ENCODE measurements around the gene PEX26. TPM values are rescaled to one million over a fixed set of nuclear protein-coding genes. Genes with fewer than 3 reads are reported as not detected.
"Not testable (repeated sequence)": the region's sequence is repeated elsewhere in the genome, so short reads cannot be mapped to it uniquely, and the experiment has no call there.

PEX26 gene
- total RNA-seq, 5 donors from 2014 or later (not counting 1 experiment from before 2014, with no cell fraction given) = 30.2 to 42.7 (median 39.8) TPM

- ATAC-seq (replicated peaks in 1 of 4); H3K4me3 Mint-ChIP-seq; POLR2A ChIA-PET; H3K27me3 Mint-ChIP-seq; H3K4me1 ChIP-seq (ENCODE audit: control insufficient read depth in 1 of 2, extremely low read depth in 1 of 2, insufficient read depth in 2 of 2, low read length in 2 of 2); H3K27ac ChIP-seq (ENCODE audit: low read length); H3K36me3 ChIP-seq (ENCODE audit: control insufficient read depth in 2 of 2, extremely low read depth in 1 of 2, insufficient read depth in 1 of 2, low read length in 1 of 2); H3K9me3 ChIP-seq; H3K4me3 ChIP-seq (ENCODE audit: control insufficient read depth in 1 of 2, extremely low read depth in 1 of 2, low read length in 1 of 2); H3K27me3 ChIP-seq (replicated peaks in 1 of 2; ENCODE audit: control insufficient read depth in 2 of 2, extremely low read depth in 1 of 2, insufficient read depth in 2 of 2, low read length in 1 of 2); H3K27ac Mint-ChIP-seq; H3K9me3 Mint-ChIP-seq; CTCF ChIA-PET; DNase-seq: not testable (repeated sequence)
- Mint-ChIP-seq H3K36me3 (peaks cover 12% of the 10 kb centered on the region), H3K4me1 (peaks cover 5 to 14% (median 11%) of the 10 kb centered on the region in 3 donors)
- 96% methylated on average over 11 of the region's 19 CpGs for WGBS (ENCODE audit: insufficient coverage)
Observed at GRCh38 chr22:18123476-18124025, 45.8 kb downstream of the PEX26 start.

GRCh38 chr22:18126606-18127005 is 48.8 kb downstream of the PEX26 start:
- peaks cover 24% of the 10 kb centered on the region for H3K36me3 Mint-ChIP-seq
- no peaks in the 10 kb centered on the region for H3K9me3 Mint-ChIP-seq
- ChIA-PET POLR2A (no interaction called here), CTCF (no interaction called here)
- no peak for ATAC-seq (replicated peaks in 1 of 4)
- no peaks in the 10 kb centered on the region for H3K4me1 Mint-ChIP-seq
- Histone ChIP-seq H3K4me3 (ENCODE audit: control insufficient read depth in 1 of 2, extremely low read depth in 1 of 2, low read length in 1 of 2) (no peak overlapping the region), H3K27ac (ENCODE audit: low read length) (no peak overlapping the region), H3K36me3 (ENCODE audit: control insufficient read depth in 2 of 2, extremely low read depth in 1 of 2, insufficient read depth in 1 of 2, low read length in 1 of 2) (peaks cover 0 to 5% of the 10 kb centered on the region in 2 donors), H3K27me3 (replicated peaks in 1 of 2; ENCODE audit: control insufficient read depth in 2 of 2, extremely low read depth in 1 of 2, insufficient read depth in 2 of 2, low read length in 1 of 2) (no peaks in the 10 kb centered on the region), H3K9me3 (no peaks in the 10 kb centered on the region), H3K4me1 (ENCODE audit: control insufficient read depth in 1 of 2, extremely low read depth in 1 of 2, insufficient read depth in 2 of 2, low read length in 2 of 2) (no peaks in the 10 kb centered on the region)
- 99% methylated on average over 18 of the region's 18 CpGs for WGBS (ENCODE audit: insufficient coverage)
- H3K27me3 Mint-ChIP-seq = no peaks in the 10 kb centered on the region
- no peak for DNase-seq
- H3K27ac Mint-ChIP-seq = no peak overlapping the region
- H3K4me3 Mint-ChIP-seq = no peak overlapping the region

- no peaks in the 10 kb centered on the region for H3K27me3 Mint-ChIP-seq
- Histone ChIP-seq H3K27ac (ENCODE audit: low read length) (no peak overlapping the region), H3K9me3 (no peaks in the 10 kb centered on the region), H3K4me1 (ENCODE audit: control insufficient read depth in 1 of 2, extremely low read depth in 1 of 2, insufficient read depth in 2 of 2, low read length in 2 of 2) (no peaks in the 10 kb centered on the region), H3K4me3 (ENCODE audit: control insufficient read depth in 1 of 2, extremely low read depth in 1 of 2, low read length in 1 of 2) (no peak overlapping the region), H3K36me3 (ENCODE audit: control insufficient read depth in 2 of 2, extremely low read depth in 1 of 2, insufficient read depth in 1 of 2, low read length in 1 of 2) (peaks cover 3 to 5% of the 10 kb centered on the region in 2 donors), H3K27me3 (replicated peaks in 1 of 2; ENCODE audit: control insufficient read depth in 2 of 2, extremely low read depth in 1 of 2, insufficient read depth in 2 of 2, low read length in 1 of 2) (no peaks in the 10 kb centered on the region)
- H3K27ac Mint-ChIP-seq = no peak overlapping the region
- H3K4me1 Mint-ChIP-seq = no peaks in the 10 kb centered on the region
- peaks cover 32% of the 10 kb centered on the region for H3K36me3 Mint-ChIP-seq
- H3K9me3 Mint-ChIP-seq = no peaks in the 10 kb centered on the region
- CTCF ChIA-PET = no interaction called here
- no peak overlapping the region for H3K4me3 Mint-ChIP-seq
- WGBS (ENCODE audit: insufficient coverage) = 81% methylated on average over 4 of the region's 8 CpGs
- no peak for ATAC-seq (replicated peaks in 1 of 4)
- DNase-seq = no peak
- POLR2A ChIA-PET = no interaction called here
Observed at GRCh38 chr22:18130018-18130417, 52.2 kb downstream of the PEX26 start.

- no peaks in the 10 kb centered on the region for H3K9me3 Mint-ChIP-seq
- H3K4me1 Mint-ChIP-seq = no peaks in the 10 kb centered on the region
- 94% methylated on average over 19 of the region's 20 CpGs for WGBS (ENCODE audit: insufficient coverage)
- no peaks in the 10 kb centered on the region for H3K9me3 ChIP-seq
- H3K27me3 ChIP-seq (replicated peaks in 1 of 2; ENCODE audit: control insufficient read depth in 2 of 2, extremely low read depth in 1 of 2, insufficient read depth in 2 of 2, low read length in 1 of 2) = no peaks in the 10 kb centered on the region
- H3K27ac Mint-ChIP-seq = no peak overlapping the region
- H3K4me3 ChIP-seq (ENCODE audit: control insufficient read depth in 1 of 2, extremely low read depth in 1 of 2, low read length in 1 of 2) = no peak overlapping the region
- peaks cover 3 to 5% of the 10 kb centered on the region in 2 donors for H3K36me3 ChIP-seq (ENCODE audit: control insufficient read depth in 2 of 2, extremely low read depth in 1 of 2, insufficient read depth in 1 of 2, low read length in 1 of 2)
- POLR2A ChIA-PET = no interaction called here
- ATAC-seq (replicated peaks in 1 of 4) = no peak
- no peak for DNase-seq
- no peaks in the 10 kb centered on the region for H3K27me3 Mint-ChIP-seq
- H3K27ac ChIP-seq (ENCODE audit: low read length) = no peak overlapping the region
- H3K4me1 ChIP-seq (ENCODE audit: control insufficient read depth in 1 of 2, extremely low read depth in 1 of 2, insufficient read depth in 2 of 2, low read length in 2 of 2) = no peaks in the 10 kb centered on the region
- H3K36me3 Mint-ChIP-seq = peaks cover 32% of the 10 kb centered on the region
- no peak overlapping the region for H3K4me3 Mint-ChIP-seq
- CTCF ChIA-PET = no interaction called here
Observed at GRCh38 chr22:18130699-18131429, 53.1 kb downstream of the PEX26 start.

GRCh38 chr22:18133452-18133851 is 55.7 kb downstream of the PEX26 start:
- H3K36me3 Mint-ChIP-seq = peaks cover 20% of the 10 kb centered on the region
- no peaks in the 10 kb centered on the region for H3K27me3 ChIP-seq (replicated peaks in 1 of 2; ENCODE audit: control insufficient read depth in 2 of 2, extremely low read depth in 1 of 2, insufficient read depth in 2 of 2, low read length in 1 of 2)
- no peak overlapping the region for H3K4me3 ChIP-seq (ENCODE audit: control insufficient read depth in 1 of 2, extremely low read depth in 1 of 2, low read length in 1 of 2)
- ATAC-seq (replicated peaks in 1 of 4) (no peak), DNase-seq (no peak)
- no peak overlapping the region for H3K27ac Mint-ChIP-seq
- H3K9me3 ChIP-seq = no peaks in the 10 kb centered on the region
- 100% methylated on average over 1 of the region's 2 CpGs for whole genome bisulfite sequencing (ENCODE audit: insufficient coverage)
- H3K4me3 Mint-ChIP-seq = no peak overlapping the region
- peaks cover 0 to 3% of the 10 kb centered on the region in 2 donors for H3K36me3 ChIP-seq (ENCODE audit: control insufficient read depth in 2 of 2, extremely low read depth in 1 of 2, insufficient read depth in 1 of 2, low read length in 1 of 2)
- no peaks in the 10 kb centered on the region for H3K27me3 Mint-ChIP-seq
- no peaks in the 10 kb centered on the region for H3K4me1 ChIP-seq (ENCODE audit: control insufficient read depth in 1 of 2, extremely low read depth in 1 of 2, insufficient read depth in 2 of 2, low read length in 2 of 2)
- ChIA-PET POLR2A (no interaction called here), CTCF (interaction anchor here in 1 of 2 donors (0.7 kb wide), 1 partner anchor 412 kb away, joined by 4 read pairs; no protein-coding TSS in a partner anchor)
- no peaks in the 10 kb centered on the region for H3K4me1 Mint-ChIP-seq
- no peaks in the 10 kb centered on the region for H3K9me3 Mint-ChIP-seq
- no peak overlapping the region for H3K27ac ChIP-seq (ENCODE audit: low read length)

- DNase-seq = no peak
- H3K36me3 ChIP-seq (ENCODE audit: control insufficient read depth in 2 of 2, extremely low read depth in 1 of 2, insufficient read depth in 1 of 2, low read length in 1 of 2) = peaks cover 2 to 3% of the 10 kb centered on the region in 2 donors
- Mint-ChIP-seq H3K36me3 (peaks cover 14% of the 10 kb centered on the region), H3K4me1 (no peaks in the 10 kb centered on the region), H3K9me3 (no peaks in the 10 kb centered on the region), H3K27me3 (no peaks in the 10 kb centered on the region), H3K27ac (no peak overlapping the region), H3K4me3 (no peak overlapping the region)
- ChIA-PET CTCF (interaction anchor here in 1 of 2 donors (0.7 kb wide), 1 partner anchor 34 kb away, joined by 6 read pairs; no protein-coding TSS in a partner anchor), POLR2A (no interaction called here)
- H3K4me3 ChIP-seq (ENCODE audit: control insufficient read depth in 1 of 2, extremely low read depth in 1 of 2, low read length in 1 of 2) = no peak overlapping the region
- H3K9me3 ChIP-seq = no peaks in the 10 kb centered on the region
- no peak for ATAC-seq (replicated peaks in 1 of 4)
- WGBS (ENCODE audit: insufficient coverage) = 92% methylated on average over 12 of the region's 21 CpGs
- H3K27ac ChIP-seq (ENCODE audit: low read length) = no peak overlapping the region
- H3K27me3 ChIP-seq (replicated peaks in 1 of 2; ENCODE audit: control insufficient read depth in 2 of 2, extremely low read depth in 1 of 2, insufficient read depth in 2 of 2, low read length in 1 of 2) = no peaks in the 10 kb centered on the region
- H3K4me1 ChIP-seq (ENCODE audit: control insufficient read depth in 1 of 2, extremely low read depth in 1 of 2, insufficient read depth in 2 of 2, low read length in 2 of 2) = no peaks in the 10 kb centered on the region
Observed at GRCh38 chr22:18136563-18137320, 59.0 kb downstream of the PEX26 start.

Data from T-cell (primary cell).